GM12865 (cell line): ENCODE measurements around the gene BRD3.
"Not testable (repeated sequence)": the region's sequence is repeated elsewhere in the genome, so short reads cannot be mapped to it uniquely, and the experiment has no call there.

ENCODE experiments used
- DNase-seq: peaks from one replicate; pipeline ENCODE4 v3.0.0; 2010; ENCODE audit warnings: low read depth
- H3K4me3 ChIP-seq: 2 replicates; pipeline ENCODE4 v1.5.1; 2011; ENCODE audit warnings: mild to moderate bottlenecking, low read depth, low read length, control low read depth
- TF ChIP-seq, protein P1 (sequence below): IDR thresholded peaks from 2 replicates; pipeline ENCODE4 v1.5.1; 2011; ENCODE audit warnings: low read length, control low read depth, low read depth, inconsistent platforms; ENCODE audit not compliant: insufficient read depth; ENCODE audit errors: missing control alignments

Gene BRD3

GRCh38 chr9:134099123-134099761, 31.4 kb upstream of the BRD3 start:
- DNase-seq: peak; percentile 67

GRCh38 chr9:134089972-134090371, 22.1 kb upstream of the BRD3 start:
- TF ChIP-seq, protein P1, sequence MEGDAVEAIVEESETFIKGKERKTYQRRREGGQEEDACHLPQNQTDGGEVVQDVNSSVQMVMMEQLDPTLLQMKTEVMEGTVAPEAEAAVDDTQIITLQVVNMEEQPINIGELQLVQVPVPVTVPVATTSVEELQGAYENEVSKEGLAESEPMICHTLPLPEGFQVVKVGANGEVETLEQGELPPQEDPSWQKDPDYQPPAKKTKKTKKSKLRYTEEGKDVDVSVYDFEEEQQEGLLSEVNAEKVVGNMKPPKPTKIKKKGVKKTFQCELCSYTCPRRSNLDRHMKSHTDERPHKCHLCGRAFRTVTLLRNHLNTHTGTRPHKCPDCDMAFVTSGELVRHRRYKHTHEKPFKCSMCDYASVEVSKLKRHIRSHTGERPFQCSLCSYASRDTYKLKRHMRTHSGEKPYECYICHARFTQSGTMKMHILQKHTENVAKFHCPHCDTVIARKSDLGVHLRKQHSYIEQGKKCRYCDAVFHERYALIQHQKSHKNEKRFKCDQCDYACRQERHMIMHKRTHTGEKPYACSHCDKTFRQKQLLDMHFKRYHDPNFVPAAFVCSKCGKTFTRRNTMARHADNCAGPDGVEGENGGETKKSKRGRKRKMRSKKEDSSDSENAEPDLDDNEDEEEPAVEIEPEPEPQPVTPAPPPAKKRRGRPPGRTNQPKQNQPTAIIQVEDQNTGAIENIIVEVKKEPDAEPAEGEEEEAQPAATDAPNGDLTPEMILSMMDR: no peak
- H3K4me3 ChIP-seq: no peak overlapping the region
- no peak for DNase-seq

More at GRCh38 chr9:134099123-134099761, 31.4 kb upstream of the BRD3 start:
- TF ChIP-seq, protein P1: peak; percentile 86
- no peak overlapping the region for H3K4me3 ChIP-seq

DNA sequence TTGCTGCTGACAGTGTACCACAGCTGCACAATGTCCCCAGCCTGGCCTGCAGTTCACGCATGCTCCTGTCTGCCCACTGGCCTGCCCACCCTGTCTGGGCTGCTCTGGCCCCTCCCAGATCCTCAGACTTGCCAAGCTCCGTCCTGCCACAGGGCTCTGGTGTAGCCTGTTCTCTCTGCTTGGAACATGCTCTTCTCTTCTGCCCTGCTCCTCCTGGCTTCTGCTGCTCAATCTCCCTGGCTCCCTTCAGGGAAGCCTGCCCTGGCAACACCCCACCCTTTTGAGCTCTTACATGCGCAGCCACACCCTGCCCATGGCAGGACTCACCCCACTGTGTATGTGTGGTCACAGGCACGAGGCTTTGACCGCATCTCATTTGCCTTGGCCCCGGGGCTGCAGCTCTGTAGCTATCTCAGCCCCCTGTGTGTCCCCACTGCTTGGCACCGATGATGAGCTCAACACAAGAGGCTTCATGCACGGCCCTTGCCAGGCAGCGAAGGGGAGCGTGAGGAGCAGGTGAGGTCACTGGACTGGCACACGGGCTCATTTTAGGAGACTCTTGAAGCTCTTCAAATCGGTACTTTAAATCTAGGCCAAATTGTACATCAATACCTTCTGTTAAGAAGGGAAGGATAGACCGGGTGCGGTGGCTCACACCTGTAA, 20.4 kb upstream of the BRD3 start:
- no peak overlapping the region for H3K4me3 ChIP-seq
- DNase-seq: no peak
- TF ChIP-seq, protein P1: no peak

GRCh38 chr9:134085674-134086073, 17.8 kb upstream of the BRD3 start:
- TF ChIP-seq, protein P1: no peak
- no peak overlapping the region for H3K4me3 ChIP-seq
- DNase-seq: no peak

GRCh38 chr9:134083451-134083850, 15.6 kb upstream of the BRD3 start:
- no peak for DNase-seq
- H3K4me3 ChIP-seq: no peak overlapping the region
- TF ChIP-seq, protein P1: no peak

DNA sequence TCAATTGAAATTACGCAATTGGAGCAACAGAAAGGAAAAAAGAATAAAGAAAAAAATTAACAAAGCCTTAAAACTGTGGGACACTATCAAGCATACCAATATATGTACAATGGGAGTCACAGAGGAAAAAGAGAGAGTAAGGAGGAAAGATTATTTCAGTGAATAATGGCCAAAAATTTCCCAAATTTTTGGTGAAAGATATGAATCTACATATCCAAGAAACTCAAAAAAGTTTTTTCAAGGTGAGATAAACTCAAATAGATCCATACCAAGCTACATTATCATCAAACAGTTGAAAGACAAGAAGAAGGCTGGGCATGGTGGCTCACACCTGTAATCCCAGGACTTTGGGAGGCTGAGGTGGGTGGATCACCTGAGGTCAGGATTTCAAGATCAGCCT, 8.8 kb upstream of the BRD3 start:
- TF ChIP-seq, protein P1: no peak
- no peak overlapping the region for H3K4me3 ChIP-seq
- DNase-seq: no peak

- not testable (repeated sequence) for H3K4me3 ChIP-seq, DNase-seq
Observed at GRCh38 chr9:134075689-134076088, 7.9 kb upstream of the BRD3 start.
